Kidney (tissue), 14 donors: ENCODE measurements around the gene RGS17. TPM values are rescaled to one million over a fixed set of nuclear protein-coding genes. Genes with fewer than 3 reads are reported as not detected.

Source experiments
- DNase-seq, 5 donors: peaks; one replicate each; pipeline ENCODE4 v3.0.0-alpha.2; 2013 to 2020
- FAIRE-seq: peaks from 2 replicates; lab custom pipeline; 2012; peaks lifted over from hg19 to GRCh38; lab: Jason Lieb, UNC
- H3K27ac ChIP-seq, 2 donors: one replicate each; pipeline ENCODE4 v1.7.0; 2013; ENCODE audit warnings: low read depth in 2 of 2, low read length in 2 of 2, inconsistent platforms in 1 of 2
- H3K27me3 ChIP-seq: one replicate; pipeline ENCODE4 v1.7.1; 2013; ENCODE audit warnings: low read length, inconsistent platforms; ENCODE audit not compliant: control insufficient read depth, insufficient read depth
- H3K36me3 ChIP-seq, 3 donors: one replicate each; pipeline versions ENCODE4 v1.7.0 to v1.7.1; 2013; ENCODE audit warnings: low read length in 3 of 3, control low read depth in 1 of 3, inconsistent platforms in 1 of 3; ENCODE audit not compliant: insufficient read depth in 3 of 3, control insufficient read depth in 2 of 3
- H3K4me1 ChIP-seq, 3 donors: one replicate each; pipeline versions ENCODE4 v1.7.0 to v1.7.1; 2013; ENCODE audit warnings: low read length in 3 of 3, inconsistent platforms in 1 of 3, low read depth in 1 of 3; ENCODE audit not compliant: control insufficient read depth in 2 of 3, insufficient read depth in 2 of 3
- H3K4me3 ChIP-seq, 3 donors: one replicate each; pipeline versions ENCODE4 v1.7.0 to v1.8.1; 2013; ENCODE audit warnings: low read length in 3 of 3, control low read depth in 1 of 3, inconsistent platforms in 1 of 3
- H3K9ac ChIP-seq, 3 donors: one replicate each; pipeline versions ENCODE4 v1.7.0 to v1.7.1; 2013; ENCODE audit warnings: low read length in 3 of 3, control low read depth in 1 of 3, inconsistent platforms in 1 of 3
- H3K9me3 ChIP-seq, 3 donors: one replicate each; pipeline versions ENCODE4 v1.7.0 to v1.7.1; 2013; ENCODE audit warnings: low read length in 3 of 3, control low read depth in 1 of 3, inconsistent platforms in 1 of 3; ENCODE audit not compliant: control insufficient read depth in 2 of 3, insufficient read depth in 1 of 3
- intact Hi-C: fragments of 100-400 bp; cut with DNase I; formaldehyde crosslinking; loops from one replicate; pipeline ENCODE4 v1.11.1; 2022
- polyA plus RNA-seq: library from polyadenylated mRNA; stranded (reverse); fragments of 350-450 nt; fragmentation: Illumina TruSeq; extraction: RNeasy Lipid Tissue Mini Kit (QIAGEN cat#74804); gene quantifications from one replicate; pipeline ENCODE4 v1.2.3, GENCODE V29; 2014; ENCODE audit warnings: low read depth, low replicate concordance; ENCODE audit not compliant: insufficient read depth
- total RNA-seq: library from RNA; stranded (reverse); fragmentation: NEBNext Ultra II Directional; extraction: Animal tissue kit (Norgen Biotek cat#: 25700); gene quantifications from one replicate; pipeline ENCODE4 v1.2.1, GENCODE V29; 2021
- TF ChIP-seq, protein P1 (sequence below): IDR thresholded peaks from 3 replicates; pipeline ENCODE4 v1.5.1; 2012; ENCODE audit warnings: mild to moderate bottlenecking, moderate library complexity, borderline replicate concordance; ENCODE audit not compliant: insufficient read depth; ENCODE audit errors: extremely low read depth
- donor health status: control.
- donor health status: control.
- donor health status: control.
- donor health status: control.
- donor health status: control.
- donor health status: DM: yes; HTN: yes; CAD: no.
- donor health status: Normal renal cell carcinoma (clear cell type).

The RGS17 gene
- total and polyA plus RNA-seq, 2 donors from 2014 or later = 0.28 TPM; not detected in 1

DNA sequence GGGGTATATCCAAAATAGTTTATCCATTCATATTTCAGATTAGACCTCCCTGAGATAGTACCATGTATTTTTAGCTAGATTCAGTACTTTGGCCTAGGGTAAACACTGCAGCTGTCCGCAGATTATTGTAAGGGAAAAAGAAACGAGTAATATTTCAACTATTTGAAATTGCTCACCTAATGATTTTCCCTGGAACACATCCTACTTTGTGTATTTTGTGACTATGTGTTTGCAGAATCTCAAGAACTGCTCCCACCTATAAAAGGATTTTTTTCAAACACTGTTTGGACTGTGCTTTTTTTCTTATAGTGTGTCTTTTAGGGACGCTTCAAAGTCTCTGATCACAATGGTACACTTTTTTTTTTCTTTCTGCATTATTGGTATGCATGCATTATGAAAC is 42.3 kb downstream of the RGS17 start:
- intact Hi-C loops = no loop called here
- Histone ChIP-seq H3K9me3 (no peaks in the 10 kb centered on the region), H3K36me3 (no peaks in the 10 kb centered on the region), H3K4me1 (no peaks in the 10 kb centered on the region), H3K27me3 (no peaks in the 10 kb centered on the region), H3K4me3 (no peak overlapping the region), H3K9ac (no peak overlapping the region), H3K27ac (no peak overlapping the region)
- DNase-seq (no peak), FAIRE-seq (no peak)
- TF ChIP-seq, protein P1, sequence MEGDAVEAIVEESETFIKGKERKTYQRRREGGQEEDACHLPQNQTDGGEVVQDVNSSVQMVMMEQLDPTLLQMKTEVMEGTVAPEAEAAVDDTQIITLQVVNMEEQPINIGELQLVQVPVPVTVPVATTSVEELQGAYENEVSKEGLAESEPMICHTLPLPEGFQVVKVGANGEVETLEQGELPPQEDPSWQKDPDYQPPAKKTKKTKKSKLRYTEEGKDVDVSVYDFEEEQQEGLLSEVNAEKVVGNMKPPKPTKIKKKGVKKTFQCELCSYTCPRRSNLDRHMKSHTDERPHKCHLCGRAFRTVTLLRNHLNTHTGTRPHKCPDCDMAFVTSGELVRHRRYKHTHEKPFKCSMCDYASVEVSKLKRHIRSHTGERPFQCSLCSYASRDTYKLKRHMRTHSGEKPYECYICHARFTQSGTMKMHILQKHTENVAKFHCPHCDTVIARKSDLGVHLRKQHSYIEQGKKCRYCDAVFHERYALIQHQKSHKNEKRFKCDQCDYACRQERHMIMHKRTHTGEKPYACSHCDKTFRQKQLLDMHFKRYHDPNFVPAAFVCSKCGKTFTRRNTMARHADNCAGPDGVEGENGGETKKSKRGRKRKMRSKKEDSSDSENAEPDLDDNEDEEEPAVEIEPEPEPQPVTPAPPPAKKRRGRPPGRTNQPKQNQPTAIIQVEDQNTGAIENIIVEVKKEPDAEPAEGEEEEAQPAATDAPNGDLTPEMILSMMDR = no peak

DNA sequence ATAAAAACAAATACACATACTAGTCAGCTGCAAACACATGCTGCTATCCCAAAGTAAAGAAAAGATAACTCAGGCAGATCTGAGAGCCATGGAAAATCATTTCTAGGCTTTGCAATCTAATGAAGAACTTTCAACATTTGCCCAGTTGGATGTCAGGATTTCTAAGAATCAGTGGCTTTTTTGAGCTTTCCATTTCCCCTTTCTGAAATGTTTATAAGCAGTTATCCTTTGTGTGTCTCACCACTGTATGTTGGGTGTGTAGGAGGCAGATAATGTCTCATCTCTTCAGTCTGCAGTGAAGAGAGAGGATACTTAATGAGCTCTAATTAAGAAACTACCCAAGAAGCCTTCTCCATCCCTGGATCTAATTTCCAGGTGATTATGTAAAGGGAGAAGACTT is 43.6 kb downstream of the RGS17 start:
- H3K4me1 ChIP-seq = no peaks in the 10 kb centered on the region
- no peak for FAIRE-seq

DNA sequence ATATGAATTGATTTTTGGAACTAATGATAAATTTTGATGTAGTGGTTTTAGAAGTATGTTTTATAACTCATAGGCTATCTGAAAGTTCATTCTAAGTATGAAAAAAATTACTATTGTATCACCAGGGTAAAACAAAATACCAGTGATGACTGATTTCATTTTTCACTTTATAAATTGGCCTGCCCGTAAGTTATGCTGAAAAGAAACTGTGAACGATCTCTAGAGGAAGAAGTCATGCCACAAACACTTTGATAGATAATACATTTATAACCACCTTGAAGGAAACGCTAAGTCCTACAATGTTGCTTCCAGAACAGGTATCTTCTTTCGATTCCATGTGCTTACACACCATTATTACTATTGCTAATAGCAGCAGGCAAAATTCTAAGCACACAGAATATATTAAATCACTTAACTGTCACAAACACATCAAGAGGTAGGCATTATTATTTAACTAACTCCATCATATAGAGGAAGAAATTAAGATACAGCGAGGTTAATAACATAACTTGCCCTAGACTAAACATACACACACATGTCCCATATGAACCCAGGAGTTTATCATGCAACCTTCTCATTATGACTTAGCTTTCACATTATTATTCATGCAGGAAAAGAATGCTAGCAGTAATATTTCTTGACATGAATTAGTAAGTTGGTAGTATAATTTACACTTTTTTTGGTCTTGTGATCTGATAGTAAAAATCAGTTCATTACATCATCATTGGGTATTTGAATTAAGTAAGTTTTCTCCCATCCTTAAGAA is 44.7 kb downstream of the RGS17 start:
- no peaks in the 10 kb centered on the region for H3K4me1 ChIP-seq
- H3K27me3 ChIP-seq = no peaks in the 10 kb centered on the region
- intact Hi-C loops = no loop called here
- FAIRE-seq (no peak), DNase-seq (no peak)
- H3K9ac ChIP-seq = no peak overlapping the region
- no peaks in the 10 kb centered on the region for H3K9me3 ChIP-seq
- TF ChIP-seq, protein P1 = no peak
- H3K4me3 ChIP-seq = no peak overlapping the region
- no peaks in the 10 kb centered on the region for H3K36me3 ChIP-seq
- no peak overlapping the region for H3K27ac ChIP-seq

More for the DNA sequence above, 43.6 kb downstream of the RGS17 start:
- no peaks in the 10 kb centered on the region for H3K27me3 ChIP-seq
- H3K36me3 ChIP-seq = no peaks in the 10 kb centered on the region
- no peak overlapping the region for H3K9ac ChIP-seq
- TF ChIP-seq, protein P1 = no peak
- no peak for DNase-seq
- no peaks in the 10 kb centered on the region for H3K9me3 ChIP-seq
- no peak overlapping the region for H3K27ac ChIP-seq
- intact Hi-C loops = no loop called here
- no peak overlapping the region for H3K4me3 ChIP-seq
